WTC11 (cell line): Measurements from ENCODE around the gene SPATA13. TPM values are rescaled to one million over a fixed set of nuclear protein-coding genes. Genes with fewer than 3 reads are reported as not detected.

Experiments used
- ATAC-seq: fragments of 200-7000 bp; cut with Tn5 transposase; 2 replicates; pipeline ENCODE4 v1.10.0; 2021; ENCODE audit warnings: mild to moderate bottlenecking, moderate library complexity
- CTCF ChIA-PET: fragments of 300-600 bp; sonication (Branson Sonifier 250); formaldehyde crosslinking; loops from one replicate; lab custom pipeline; 2021; ENCODE audit warnings: antibody characterized with exemption; lab: Charles Lee
- POLR2A ChIA-PET: fragments of 350-600 bp; sonication (Branson Sonifier 250); formaldehyde crosslinking; loops from one replicate; lab custom pipeline; 2021; ENCODE audit warnings: antibody characterized with exemption; lab: Charles Lee
- DNase-seq: peaks from one replicate; pipeline ENCODE4 v3.0.0; 2021; ENCODE audit warnings: low spot score
- H3K27ac Mint-ChIP-seq: 2 replicates; pipeline ENCODE4 v1.8.0; 2021; ENCODE audit warnings: mixed read lengths
- H3K27me3 Mint-ChIP-seq: 2 replicates; pipeline ENCODE4 v1.8.0; 2021; ENCODE audit warnings: low read depth, mild to moderate bottlenecking, moderate library complexity, mixed read lengths
- H3K36me3 Mint-ChIP-seq: 2 replicates; pipeline ENCODE4 v1.8.0; 2021; ENCODE audit warnings: mixed read lengths
- H3K4me1 Mint-ChIP-seq: 2 replicates; pipeline ENCODE4 v1.8.0; 2022; ENCODE audit warnings: mixed read lengths
- H3K4me3 Mint-ChIP-seq: 2 replicates; pipeline ENCODE4 v1.8.0; 2021; ENCODE audit warnings: mild to moderate bottlenecking, moderate library complexity, mixed read lengths
- H3K9me3 Mint-ChIP-seq: 2 replicates; pipeline ENCODE4 v1.8.0; 2021; ENCODE audit warnings: mixed read lengths
- CBFB ChIP-seq: sonication (generic); formaldehyde crosslinking; IDR thresholded peaks from 2 replicates; pipeline ENCODE4 v1.8.1; 2022; ENCODE audit warnings: mild to moderate bottlenecking, low read depth, missing genetic modification reagents
- CREM ChIP-seq: sonication (generic); formaldehyde crosslinking; IDR thresholded peaks from 2 replicates; pipeline ENCODE4 v1.8.1; 2022; ENCODE audit warnings: mild to moderate bottlenecking, missing genetic modification reagents, moderate library complexity
- EMX1 ChIP-seq: fragments of 250-450 bp; sonication (Bioruptor Pico); IDR thresholded peaks from 2 replicates; pipeline ENCODE4 v1.8.0; 2021; ENCODE audit warnings: mild to moderate bottlenecking
- ESRRA ChIP-seq: sonication (generic); formaldehyde crosslinking; IDR thresholded peaks from 2 replicates; pipeline ENCODE4 v1.8.1; 2022; ENCODE audit warnings: mild to moderate bottlenecking, missing genetic modification reagents, borderline replicate concordance
- FOXJ3 ChIP-seq: sonication (generic); formaldehyde crosslinking; IDR thresholded peaks from 2 replicates; pipeline ENCODE4 v1.9.0; 2021; ENCODE audit warnings: missing genetic modification reagents, mild to moderate bottlenecking, borderline replicate concordance
- FOXP1 ChIP-seq: sonication (generic); formaldehyde crosslinking; IDR thresholded peaks from 2 replicates; pipeline ENCODE4 v1.8.0; 2022; ENCODE audit warnings: missing genetic modification reagents, mild to moderate bottlenecking, moderate library complexity, borderline replicate concordance
- JAZF1 ChIP-seq: fragments of 250-450 bp; sonication (Bioruptor Pico); IDR thresholded peaks from 2 replicates; pipeline ENCODE4 v1.9.0; 2021; ENCODE audit warnings: moderate library complexity, mild to moderate bottlenecking, inconsistent platforms
- MYBL2 ChIP-seq: sonication (generic); formaldehyde crosslinking; IDR thresholded peaks from 2 replicates; pipeline ENCODE4 v1.8.1; 2023; ENCODE audit warnings: mild to moderate bottlenecking, moderate library complexity, missing genetic modification reagents
- NFE2L1 ChIP-seq: sonication (generic); formaldehyde crosslinking; IDR thresholded peaks from 2 replicates; pipeline ENCODE4 v1.8.1; 2023; ENCODE audit warnings: missing genetic modification reagents
- NR1H2 ChIP-seq: sonication (generic); formaldehyde crosslinking; IDR thresholded peaks from 2 replicates; pipeline ENCODE4 v1.9.0; 2021; ENCODE audit warnings: mild to moderate bottlenecking, moderate library complexity, missing genetic modification reagents
- NR3C1 ChIP-seq: sonication (generic); formaldehyde crosslinking; conservative IDR thresholded peaks from 2 replicates; pipeline ENCODE4 v1.8.1; 2023; ENCODE audit warnings: low read depth, mild to moderate bottlenecking, missing genetic modification reagents
- TCF7 ChIP-seq: sonication (generic); formaldehyde crosslinking; IDR thresholded peaks from 2 replicates; pipeline ENCODE4 v1.8.0; 2022; ENCODE audit warnings: mild to moderate bottlenecking, low read depth, missing genetic modification reagents, moderate library complexity
- TEAD4 ChIP-seq: sonication (generic); formaldehyde crosslinking; IDR thresholded peaks from 2 replicates; pipeline ENCODE4 v1.8.0; 2022; ENCODE audit warnings: mild to moderate bottlenecking, missing genetic modification reagents
- ZNF121 ChIP-seq: sonication (generic); formaldehyde crosslinking; IDR thresholded peaks from 2 replicates; pipeline ENCODE4 v1.8.0; 2023; ENCODE audit warnings: missing genetic modification reagents
- ZNF263 ChIP-seq: sonication (generic); formaldehyde crosslinking; IDR thresholded peaks from 2 replicates; pipeline ENCODE4 v1.8.1; 2022; ENCODE audit warnings: low read depth, mild to moderate bottlenecking, moderate library complexity, missing genetic modification reagents
- ZNF416 ChIP-seq: fragments of 250-450 bp; sonication (Bioruptor Pico); IDR thresholded peaks from 2 replicates; pipeline ENCODE4 v1.9.0; 2021; ENCODE audit warnings: mild to moderate bottlenecking, inconsistent platforms
- total RNA-seq: library from RNA; stranded (reverse); gene quantifications from 3 replicates; pipeline ENCODE4 v1.2.3, GENCODE V29; 2021
- TF ChIP-seq, protein P1 (sequence below): fragments of 250-450 bp; sonication (Bioruptor Pico); IDR thresholded peaks from 2 replicates; pipeline ENCODE4 v2.1.2; 2022; ENCODE audit warnings: mild to moderate bottlenecking, moderate library complexity
- TF ChIP-seq, protein P2 (sequence below): fragments of 250-450 bp; sonication (Bioruptor Pico); IDR thresholded peaks from 2 replicates; pipeline ENCODE4 v1.9.0; 2021; ENCODE audit warnings: mild to moderate bottlenecking
- TF ChIP-seq, protein P3 (sequence below): fragments of 250-450 bp; sonication (Bioruptor Pico); IDR thresholded peaks from 2 replicates; pipeline ENCODE4 v1.9.0; 2021; ENCODE audit warnings: mild to moderate bottlenecking
- TF ChIP-seq, protein P4 (sequence below): sonication (generic); formaldehyde crosslinking; IDR thresholded peaks from 2 replicates; pipeline ENCODE4 v1.8.0; 2022; ENCODE audit warnings: mild to moderate bottlenecking, missing genetic modification reagents
- TF ChIP-seq, protein P5 (sequence below): sonication (generic); formaldehyde crosslinking; IDR thresholded peaks from 2 replicates; pipeline ENCODE4 v1.8.1; 2022; ENCODE audit warnings: low read depth, mild to moderate bottlenecking, moderate library complexity, missing genetic modification reagents, borderline replicate concordance
- TF ChIP-seq, protein P6 (sequence below): sonication (generic); formaldehyde crosslinking; IDR thresholded peaks from 2 replicates; pipeline ENCODE4 v1.8.0; 2022; ENCODE audit warnings: mild to moderate bottlenecking, missing genetic modification reagents

Gene SPATA13
- total RNA-seq, 1 experiment from 2014 or later: 29.0 TPM

DNA sequence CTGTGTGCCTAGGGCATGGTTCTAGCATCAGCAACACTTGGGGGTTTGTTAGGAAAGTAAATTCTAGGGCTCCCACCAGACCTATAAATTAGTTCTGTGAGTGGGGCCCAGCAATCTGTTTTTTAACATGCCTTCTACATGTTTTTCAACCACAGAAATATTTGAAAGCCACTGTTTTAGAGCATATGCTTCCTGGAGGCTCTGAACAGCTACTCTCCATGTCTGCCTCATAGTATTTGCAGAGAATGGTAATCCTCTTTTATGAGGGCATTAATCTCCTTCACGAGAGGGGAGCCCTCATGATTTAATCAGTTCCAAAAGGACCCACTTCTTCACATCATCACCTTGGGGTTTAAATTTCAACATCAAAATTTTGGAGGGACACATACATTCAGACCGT lies 6.0 kb downstream of the SPATA13 start (continued):
- TF ChIP-seq, protein P1, sequence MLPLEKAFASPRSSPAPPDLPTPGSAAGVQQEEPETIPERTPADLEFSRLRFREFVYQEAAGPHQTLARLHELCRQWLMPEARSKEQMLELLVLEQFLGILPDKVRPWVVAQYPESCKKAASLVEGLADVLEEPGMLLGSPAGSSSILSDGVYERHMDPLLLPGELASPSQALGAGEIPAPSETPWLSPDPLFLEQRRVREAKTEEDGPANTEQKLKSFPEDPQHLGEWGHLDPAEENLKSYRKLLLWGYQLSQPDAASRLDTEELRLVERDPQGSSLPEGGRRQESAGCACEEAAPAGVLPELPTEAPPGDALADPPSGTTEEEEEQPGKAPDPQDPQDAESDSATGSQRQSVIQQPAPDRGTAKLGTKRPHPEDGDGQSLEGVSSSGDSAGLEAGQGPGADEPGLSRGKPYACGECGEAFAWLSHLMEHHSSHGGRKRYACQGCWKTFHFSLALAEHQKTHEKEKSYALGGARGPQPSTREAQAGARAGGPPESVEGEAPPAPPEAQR: no peak
- TF ChIP-seq JAZF1: no peak
- no peak for TF ChIP-seq NR1H2 (CRISPR knock-in tag)
- TF ChIP-seq NFE2L1 (CRISPR knock-in tag): no peak
- TF ChIP-seq, protein P2, sequence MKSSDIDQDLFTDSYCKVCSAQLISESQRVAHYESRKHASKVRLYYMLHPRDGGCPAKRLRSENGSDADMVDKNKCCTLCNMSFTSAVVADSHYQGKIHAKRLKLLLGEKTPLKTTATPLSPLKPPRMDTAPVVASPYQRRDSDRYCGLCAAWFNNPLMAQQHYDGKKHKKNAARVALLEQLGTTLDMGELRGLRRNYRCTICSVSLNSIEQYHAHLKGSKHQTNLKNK (CRISPR knock-in tag): no peak
- no peak for TF ChIP-seq EMX1 (CRISPR knock-in tag)

DNA sequence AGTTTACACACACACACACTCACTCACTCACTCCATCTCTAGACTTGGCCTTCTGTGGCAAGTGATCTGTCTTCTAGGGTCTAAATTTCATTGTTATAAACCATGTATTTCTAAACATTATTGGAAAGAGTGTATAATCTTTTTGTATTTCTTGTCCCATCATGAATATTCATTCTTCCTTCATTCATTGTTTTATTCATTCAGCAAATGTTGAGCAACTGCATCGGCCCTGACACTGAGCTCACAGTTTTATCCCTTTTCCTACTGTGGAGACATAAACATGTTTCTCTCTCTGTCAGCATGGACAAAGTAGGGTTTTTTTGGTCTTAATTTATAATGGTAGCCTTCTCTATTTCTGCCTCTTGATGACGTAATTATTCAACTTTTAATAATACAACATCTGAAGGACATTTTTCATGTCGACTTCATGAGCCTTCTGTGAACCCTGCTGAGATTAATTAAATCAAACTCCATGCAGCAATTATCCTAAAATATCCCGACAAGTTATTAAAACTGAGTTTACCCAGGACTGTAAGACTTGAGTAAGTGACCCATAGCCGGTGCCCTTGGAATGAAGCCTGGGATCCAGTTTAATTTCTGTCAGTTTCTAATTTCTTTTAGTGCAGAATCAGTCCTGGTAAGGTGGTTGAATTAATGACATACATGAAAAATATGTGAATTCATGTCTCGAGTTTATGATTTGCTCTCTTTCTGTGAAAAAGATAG lies 7.3 kb downstream of the SPATA13 start:
- Mint-ChIP-seq H3K27me3 (no peaks in the 10 kb centered on the region), H3K9me3 (no peaks in the 10 kb centered on the region), H3K4me1 (peaks cover 12% of the 10 kb centered on the region), H3K4me3 (no peak overlapping the region), H3K27ac (no peak overlapping the region), H3K36me3 (peaks cover 28% of the 10 kb centered on the region)
- ChIA-PET CTCF (no interaction called here), POLR2A (no interaction called here)
- TF ChIP-seq CBFB (CRISPR knock-in tag): no peak
- TF ChIP-seq, protein P3, sequence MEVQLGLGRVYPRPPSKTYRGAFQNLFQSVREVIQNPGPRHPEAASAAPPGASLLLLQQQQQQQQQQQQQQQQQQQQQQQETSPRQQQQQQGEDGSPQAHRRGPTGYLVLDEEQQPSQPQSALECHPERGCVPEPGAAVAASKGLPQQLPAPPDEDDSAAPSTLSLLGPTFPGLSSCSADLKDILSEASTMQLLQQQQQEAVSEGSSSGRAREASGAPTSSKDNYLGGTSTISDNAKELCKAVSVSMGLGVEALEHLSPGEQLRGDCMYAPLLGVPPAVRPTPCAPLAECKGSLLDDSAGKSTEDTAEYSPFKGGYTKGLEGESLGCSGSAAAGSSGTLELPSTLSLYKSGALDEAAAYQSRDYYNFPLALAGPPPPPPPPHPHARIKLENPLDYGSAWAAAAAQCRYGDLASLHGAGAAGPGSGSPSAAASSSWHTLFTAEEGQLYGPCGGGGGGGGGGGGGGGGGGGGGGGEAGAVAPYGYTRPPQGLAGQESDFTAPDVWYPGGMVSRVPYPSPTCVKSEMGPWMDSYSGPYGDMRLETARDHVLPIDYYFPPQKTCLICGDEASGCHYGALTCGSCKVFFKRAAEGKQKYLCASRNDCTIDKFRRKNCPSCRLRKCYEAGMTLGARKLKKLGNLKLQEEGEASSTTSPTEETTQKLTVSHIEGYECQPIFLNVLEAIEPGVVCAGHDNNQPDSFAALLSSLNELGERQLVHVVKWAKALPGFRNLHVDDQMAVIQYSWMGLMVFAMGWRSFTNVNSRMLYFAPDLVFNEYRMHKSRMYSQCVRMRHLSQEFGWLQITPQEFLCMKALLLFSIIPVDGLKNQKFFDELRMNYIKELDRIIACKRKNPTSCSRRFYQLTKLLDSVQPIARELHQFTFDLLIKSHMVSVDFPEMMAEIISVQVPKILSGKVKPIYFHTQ: no peak
- TF ChIP-seq, protein P4, sequence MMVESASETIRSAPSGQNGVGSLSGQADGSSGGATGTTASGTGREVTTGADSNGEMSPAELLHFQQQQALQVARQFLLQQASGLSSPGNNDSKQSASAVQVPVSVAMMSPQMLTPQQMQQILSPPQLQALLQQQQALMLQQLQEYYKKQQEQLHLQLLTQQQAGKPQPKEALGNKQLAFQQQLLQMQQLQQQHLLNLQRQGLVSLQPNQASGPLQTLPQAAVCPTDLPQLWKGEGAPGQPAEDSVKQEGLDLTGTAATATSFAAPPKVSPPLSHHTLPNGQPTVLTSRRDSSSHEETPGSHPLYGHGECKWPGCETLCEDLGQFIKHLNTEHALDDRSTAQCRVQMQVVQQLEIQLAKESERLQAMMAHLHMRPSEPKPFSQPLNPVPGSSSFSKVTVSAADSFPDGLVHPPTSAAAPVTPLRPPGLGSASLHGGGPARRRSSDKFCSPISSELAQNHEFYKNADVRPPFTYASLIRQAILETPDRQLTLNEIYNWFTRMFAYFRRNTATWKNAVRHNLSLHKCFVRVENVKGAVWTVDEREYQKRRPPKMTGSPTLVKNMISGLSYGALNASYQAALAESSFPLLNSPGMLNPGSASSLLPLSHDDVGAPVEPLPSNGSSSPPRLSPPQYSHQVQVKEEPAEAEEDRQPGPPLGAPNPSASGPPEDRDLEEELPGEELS (CRISPR knock-in tag): no peak
- no peak for TF ChIP-seq ZNF416
- no peak for TF ChIP-seq ESRRA
- TF ChIP-seq, protein P1: no peak
- TF ChIP-seq TEAD4 (CRISPR knock-in tag): no peak
- TF ChIP-seq FOXJ3 (CRISPR knock-in tag): no peak
- TF ChIP-seq CREM (CRISPR knock-in tag): no peak
- no peak for TF ChIP-seq TCF7 (CRISPR knock-in tag)
- no peak for TF ChIP-seq NFE2L1 (CRISPR knock-in tag)
- DNase-seq: no peak
- no peak for ATAC-seq

DNA sequence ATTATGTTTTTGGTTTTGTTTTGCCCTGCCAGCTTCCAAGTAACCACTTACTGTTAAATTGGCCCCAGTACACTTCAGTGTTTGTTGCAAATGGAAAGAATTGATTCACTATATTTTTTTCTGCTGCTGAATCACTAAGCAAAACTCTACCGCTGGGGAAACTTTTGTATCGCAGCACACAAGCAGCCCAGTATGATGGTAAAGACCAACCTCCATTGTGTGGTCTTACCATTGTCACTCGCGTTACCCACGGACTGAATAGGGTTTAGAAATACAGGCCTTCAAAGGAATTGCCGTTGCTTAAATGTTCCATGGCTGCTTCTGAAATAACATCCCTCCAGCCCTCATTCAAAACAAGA lies 7.9 kb downstream of the SPATA13 start:
- no peak for ATAC-seq
- H3K36me3 Mint-ChIP-seq: peaks cover 28% of the 10 kb centered on the region
- H3K4me1 Mint-ChIP-seq: peaks cover 11% of the 10 kb centered on the region
- CTCF ChIA-PET: interaction anchor here (1.2 kb wide), 1 partner anchor 62 kb away, joined by 3 read pairs; no protein-coding TSS in a partner anchor
- H3K9me3 Mint-ChIP-seq: no peaks in the 10 kb centered on the region
- H3K27me3 Mint-ChIP-seq: no peaks in the 10 kb centered on the region
- no peak overlapping the region for H3K4me3 Mint-ChIP-seq
- POLR2A ChIA-PET: interaction anchor here (1.4 kb wide), 1 partner anchor 8 kb away, joined by 11 read pairs; the partner anchor contains the start of gene SPATA13
- no peak for DNase-seq
- no peak overlapping the region for H3K27ac Mint-ChIP-seq
- no peak for TF ChIP-seq ZNF121 (CRISPR knock-in tag)
- TF ChIP-seq, protein P5, sequence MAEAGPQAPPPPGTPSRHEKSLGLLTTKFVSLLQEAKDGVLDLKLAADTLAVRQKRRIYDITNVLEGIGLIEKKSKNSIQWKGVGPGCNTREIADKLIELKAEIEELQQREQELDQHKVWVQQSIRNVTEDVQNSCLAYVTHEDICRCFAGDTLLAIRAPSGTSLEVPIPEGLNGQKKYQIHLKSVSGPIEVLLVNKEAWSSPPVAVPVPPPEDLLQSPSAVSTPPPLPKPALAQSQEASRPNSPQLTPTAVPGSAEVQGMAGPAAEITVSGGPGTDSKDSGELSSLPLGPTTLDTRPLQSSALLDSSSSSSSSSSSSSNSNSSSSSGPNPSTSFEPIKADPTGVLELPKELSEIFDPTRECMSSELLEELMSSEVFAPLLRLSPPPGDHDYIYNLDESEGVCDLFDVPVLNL (CRISPR knock-in tag): no peak
- TF ChIP-seq, protein P6, sequence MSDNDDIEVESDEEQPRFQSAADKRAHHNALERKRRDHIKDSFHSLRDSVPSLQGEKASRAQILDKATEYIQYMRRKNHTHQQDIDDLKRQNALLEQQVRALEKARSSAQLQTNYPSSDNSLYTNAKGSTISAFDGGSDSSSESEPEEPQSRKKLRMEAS (CRISPR knock-in tag): no peak
- no peak for TF ChIP-seq NR3C1 (CRISPR knock-in tag)
- TF ChIP-seq, protein P4 (CRISPR knock-in tag): no peak
- TF ChIP-seq ZNF263: no peak
- no peak for TF ChIP-seq MYBL2 (CRISPR knock-in tag)
- TF ChIP-seq FOXP1 (CRISPR knock-in tag): no peak
